Subcutaneous abdominal adipose tissue (tissue), 5 donors: ENCODE data around the gene PVRIG.
"Not testable (repeated sequence)": the region's sequence is repeated elsewhere in the genome, so short reads cannot be mapped to it uniquely, and the experiment has no call there.

Experiments used
- H3K27ac ChIP-seq: one replicate; pipeline ENCODE4 v1.7.0; 2013; ENCODE audit warnings: low read depth, mild to moderate bottlenecking, inconsistent platforms, low read length, moderate library complexity
- H3K27me3 ChIP-seq, 5 donors: one replicate each; pipeline ENCODE4 v1.7.0; 2013; ENCODE audit warnings: low read length in 5 of 5, inconsistent platforms in 1 of 5; ENCODE audit not compliant: control insufficient read depth in 5 of 5, insufficient read depth in 4 of 5
- H3K36me3 ChIP-seq, 5 donors: one replicate each; pipeline ENCODE4 v1.7.0; 2013; ENCODE audit warnings: low read length in 5 of 5; ENCODE audit not compliant: control insufficient read depth in 5 of 5, insufficient read depth in 5 of 5
- H3K4me1 ChIP-seq, 5 donors: one replicate each; pipeline ENCODE4 v1.7.0; 2013; ENCODE audit warnings: low read length in 5 of 5, mild to moderate bottlenecking in 3 of 5, moderate library complexity in 1 of 5; ENCODE audit not compliant: control insufficient read depth in 5 of 5, insufficient read depth in 5 of 5
- H3K4me3 ChIP-seq, 5 donors: one replicate each; pipeline ENCODE4 v1.7.0; 2013; ENCODE audit warnings: low read length in 5 of 5, low read depth in 1 of 5
- H3K9ac ChIP-seq, 5 donors: one replicate each; pipeline ENCODE4 v1.7.0; 2013; ENCODE audit warnings: low read length in 5 of 5, mild to moderate bottlenecking in 4 of 5, moderate library complexity in 3 of 5
- H3K9me3 ChIP-seq, 5 donors: one replicate each; pipeline ENCODE4 v1.7.0; 2013; ENCODE audit warnings: low read length in 5 of 5; ENCODE audit not compliant: control insufficient read depth in 5 of 5
- donor health status: healthy.
- donor health status: healthy.
- donor health status: healthy.
- donor health status: healthy.
- donor health status: healthy.

Gene PVRIG

GRCh38 chr7:100219801-100220585, at the start of gene PVRIG:
PVRIG (plus strand) TSS chr7:100219949; CDS start chr7:100219971, 22 bp downstream.
- H3K9ac ChIP-seq, result peak within 1 kb of the TSS in 1 of 5 donors; percentile 39
- peaks cover 0 to 40% (median 14%) of the 10 kb centered on the region in 5 donors for H3K36me3 ChIP-seq
- not testable (repeated sequence) for H3K9me3 ChIP-seq, H3K4me1 ChIP-seq, H3K27me3 ChIP-seq, H3K4me3 ChIP-seq, H3K27ac ChIP-seq

DNA sequence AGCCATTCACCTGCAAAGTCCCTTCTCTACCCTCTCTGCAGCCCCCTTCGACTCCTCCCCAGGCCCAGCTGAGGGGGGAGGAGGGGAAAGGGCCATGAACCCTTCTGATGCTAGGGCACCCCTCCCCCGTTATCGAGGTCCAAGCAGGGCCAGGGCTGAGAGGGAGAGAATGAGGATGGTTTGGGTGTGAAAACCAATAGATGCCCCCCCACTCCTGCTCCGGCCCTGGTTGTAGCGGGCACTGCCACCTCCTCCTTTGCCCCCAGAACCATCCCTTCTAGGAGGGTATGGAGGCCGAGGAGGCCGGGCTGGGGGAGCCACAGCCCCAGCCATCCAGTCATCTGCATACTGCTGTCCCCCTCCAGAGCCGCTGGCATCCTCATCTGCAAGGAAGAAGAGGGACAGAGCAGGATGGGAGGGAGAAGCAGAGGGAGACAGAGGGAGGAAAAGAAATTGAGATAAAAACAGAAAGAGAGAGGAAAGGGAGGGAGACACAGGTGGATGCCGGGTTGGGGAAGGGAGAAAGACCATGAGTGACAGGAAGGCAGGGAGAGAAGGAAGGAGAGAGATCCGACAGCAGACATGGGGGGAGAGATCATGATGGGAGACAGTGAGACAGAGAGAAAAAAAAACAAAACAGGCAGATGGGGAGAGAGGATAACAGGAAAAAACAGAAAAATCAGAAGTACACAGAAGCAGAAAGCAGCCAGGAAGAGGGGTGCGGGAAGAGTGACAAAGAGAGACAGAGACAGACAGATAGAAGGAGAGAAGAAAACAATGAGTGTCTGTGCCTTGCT, 49.5 kb upstream of the PVRIG start:
- peaks cover 9 to 40% (median 26%) of the 10 kb centered on the region in 5 donors for H3K27me3 ChIP-seq
- H3K4me3 ChIP-seq, result no peak overlapping the region
- H3K36me3 ChIP-seq, result no peaks in the 10 kb centered on the region
- no peak overlapping the region for H3K9ac ChIP-seq
- H3K9me3 ChIP-seq, result no peaks in the 10 kb centered on the region
- H3K27ac ChIP-seq, result no peak overlapping the region
- peaks cover 0 to 34% (median 24%) of the 10 kb centered on the region in 5 donors for H3K4me1 ChIP-seq

DNA sequence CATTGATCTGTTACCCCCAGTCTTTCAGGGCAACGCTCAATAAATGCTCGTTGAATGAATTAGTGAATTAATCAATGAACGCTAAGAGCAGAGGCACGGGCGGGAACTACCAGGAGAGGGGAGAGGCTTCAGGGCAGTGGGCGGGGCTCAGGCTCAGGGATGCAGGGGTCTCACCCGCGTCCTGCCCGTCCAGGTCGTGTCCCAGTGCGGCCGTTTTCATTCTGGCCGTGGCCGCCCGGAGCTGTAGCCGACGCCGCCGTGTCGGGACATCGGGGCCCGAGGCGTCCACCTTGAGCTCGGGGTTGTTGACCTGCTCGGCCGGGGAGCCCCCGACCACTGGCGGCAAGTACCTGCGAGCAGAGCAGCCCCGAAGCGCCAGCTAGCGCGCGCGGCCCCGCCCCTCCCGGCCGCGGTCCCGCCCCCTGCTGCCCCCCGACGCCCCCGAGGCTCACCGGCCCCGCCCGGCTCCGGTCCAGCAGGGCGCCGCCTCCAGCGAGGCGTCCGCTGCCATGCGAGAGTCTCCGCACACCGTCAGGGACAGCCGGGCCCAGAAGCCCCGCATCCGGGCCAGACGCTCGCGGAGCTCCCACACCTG, 48.6 kb upstream of the PVRIG start:
- peaks cover 9 to 38% (median 24%) of the 10 kb centered on the region in 5 donors for H3K27me3 ChIP-seq
- no peaks in the 10 kb centered on the region for H3K9me3 ChIP-seq
- peak overlapping the region in 2 of 5 donors; percentile 22 to 37 for H3K4me3 ChIP-seq
- peaks cover 0 to 34% (median 24%) of the 10 kb centered on the region in 5 donors for H3K4me1 ChIP-seq
- H3K36me3 ChIP-seq, result no peaks in the 10 kb centered on the region
- no peak overlapping the region for H3K9ac ChIP-seq
- H3K27ac ChIP-seq, result no peak overlapping the region

- Histone ChIP-seq H3K4me1 (peaks cover 0 to 29% (median 21%) of the 10 kb centered on the region in 5 donors), H3K9ac (no peak overlapping the region), H3K27me3 (peaks cover 6 to 31% (median 18%) of the 10 kb centered on the region in 5 donors), H3K9me3 (no peaks in the 10 kb centered on the region), H3K4me3 (no peak overlapping the region), H3K27ac (no peak overlapping the region), H3K36me3 (no peaks in the 10 kb centered on the region)
Observed at GRCh38 chr7:100171840-100172239, 47.9 kb upstream of the PVRIG start.

GRCh38 chr7:100173806-100174495, 45.8 kb upstream of the PVRIG start:
- no peaks in the 10 kb centered on the region for H3K9me3 ChIP-seq
- H3K27ac ChIP-seq, result no peak overlapping the region
- H3K36me3 ChIP-seq, result no peaks in the 10 kb centered on the region
- peaks cover 0 to 21% (median 17%) of the 10 kb centered on the region in 5 donors for H3K27me3 ChIP-seq
- peaks cover 0 to 21% (median 12%) of the 10 kb centered on the region in 5 donors for H3K4me1 ChIP-seq
- H3K4me3 ChIP-seq, result no peak overlapping the region
- H3K9ac ChIP-seq, result no peak overlapping the region

GRCh38 chr7:100174582-100174981, 45.2 kb upstream of the PVRIG start:
- Histone ChIP-seq H3K27ac (no peak overlapping the region), H3K36me3 (no peaks in the 10 kb centered on the region), H3K4me1 (peaks cover 0 to 21% (median 12%) of the 10 kb centered on the region in 5 donors), H3K9me3 (no peaks in the 10 kb centered on the region), H3K27me3 (peaks cover 0 to 21% (median 17%) of the 10 kb centered on the region in 5 donors), H3K9ac (no peak overlapping the region), H3K4me3 (no peak overlapping the region)

GRCh38 chr7:100175296-100175935, 44.3 kb upstream of the PVRIG start:
- H3K9me3 ChIP-seq, result no peaks in the 10 kb centered on the region
- H3K36me3 ChIP-seq, result no peaks in the 10 kb centered on the region
- no peak overlapping the region for H3K4me3 ChIP-seq

DNA sequence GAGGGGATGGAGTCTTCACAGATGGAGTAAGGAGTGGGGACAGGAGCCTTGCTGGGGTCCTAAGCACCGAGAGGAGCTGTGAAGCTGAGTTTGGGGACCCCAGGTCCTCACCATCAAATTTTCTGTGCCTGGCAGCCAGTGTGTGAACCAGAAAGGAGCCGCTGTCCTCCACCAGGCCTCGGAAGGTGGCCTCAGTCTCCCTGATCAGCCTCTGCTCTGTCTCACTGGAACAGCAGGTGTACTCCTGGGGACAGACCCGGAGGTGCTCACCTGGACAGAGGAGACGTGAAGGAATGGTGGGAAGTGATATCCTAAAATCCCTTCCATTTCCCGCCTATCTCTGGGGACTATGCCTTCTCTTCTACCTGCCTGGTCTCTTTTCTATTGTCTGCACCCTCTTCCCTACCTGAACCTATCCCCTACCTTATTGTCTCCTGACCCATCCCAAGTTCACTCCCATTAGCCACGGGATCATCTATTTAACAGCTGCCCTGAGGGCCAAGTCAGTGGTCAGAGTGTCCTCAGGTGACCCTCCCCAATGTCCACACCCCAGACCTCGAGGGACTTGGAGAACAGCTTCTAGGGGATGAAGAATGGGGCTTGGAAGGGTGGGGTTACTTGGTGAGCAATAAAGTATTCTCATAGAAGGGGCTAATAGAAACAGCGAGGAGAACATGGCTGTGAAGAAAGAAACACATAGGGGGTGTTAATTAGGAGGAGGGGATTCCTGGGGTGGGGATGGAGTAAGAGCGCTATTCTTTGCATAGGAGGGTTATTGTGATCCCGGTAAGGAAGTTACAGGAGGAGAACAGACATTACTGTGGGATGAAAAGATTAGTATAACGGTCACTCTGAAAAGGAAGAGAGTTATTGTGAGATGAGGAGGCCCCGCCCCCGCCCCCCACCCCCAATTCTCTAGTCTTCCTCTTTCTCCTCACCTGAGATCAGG, 43.4 kb upstream of the PVRIG start:
- H3K36me3 ChIP-seq, result no peaks in the 10 kb centered on the region
- H3K27me3 ChIP-seq, result peaks cover 0 to 13% (median 11%) of the 10 kb centered on the region in 5 donors
- no peaks in the 10 kb centered on the region for H3K9me3 ChIP-seq
- H3K4me1 ChIP-seq, result peaks cover 2 to 16% (median 12%) of the 10 kb centered on the region in 5 donors
- no peak overlapping the region for H3K27ac ChIP-seq
- H3K4me3 ChIP-seq, result peak overlapping the region in 4 of 5 donors; percentile 62 to 68 (median 64)
- peak overlapping the region in 1 of 5 donors; percentile 66 for H3K9ac ChIP-seq

More at GRCh38 chr7:100175296-100175935, 44.3 kb upstream of the PVRIG start:
- Histone ChIP-seq H3K27me3 (peaks cover 0 to 17% (median 13%) of the 10 kb centered on the region in 5 donors), H3K27ac (no peak overlapping the region), H3K9ac (no peak overlapping the region), H3K4me1 (peaks cover 0 to 21% (median 12%) of the 10 kb centered on the region in 5 donors)
